WTC11 (cell line): ENCODE data around the gene TNN. TPM values are rescaled to one million over a fixed set of nuclear protein-coding genes. Genes with fewer than 3 reads are reported as not detected.

Source experiments
- ATAC-seq: fragments of 200-7000 bp; cut with Tn5 transposase; 2 replicates; pipeline ENCODE4 v1.10.0; 2021; ENCODE audit warnings: mild to moderate bottlenecking, moderate library complexity
- CTCF ChIA-PET: fragments of 300-600 bp; sonication (Branson Sonifier 250); formaldehyde crosslinking; loops from one replicate; lab custom pipeline; 2021; ENCODE audit warnings: antibody characterized with exemption; lab: Charles Lee
- POLR2A ChIA-PET: fragments of 350-600 bp; sonication (Branson Sonifier 250); formaldehyde crosslinking; loops from one replicate; lab custom pipeline; 2021; ENCODE audit warnings: antibody characterized with exemption; lab: Charles Lee
- DNase-seq: peaks from one replicate; pipeline ENCODE4 v3.0.0; 2021; ENCODE audit warnings: low spot score
- H3K27ac Mint-ChIP-seq: 2 replicates; pipeline ENCODE4 v1.8.0; 2021; ENCODE audit warnings: mixed read lengths
- H3K27me3 Mint-ChIP-seq: 2 replicates; pipeline ENCODE4 v1.8.0; 2021; ENCODE audit warnings: low read depth, mild to moderate bottlenecking, moderate library complexity, mixed read lengths
- H3K36me3 Mint-ChIP-seq: 2 replicates; pipeline ENCODE4 v1.8.0; 2021; ENCODE audit warnings: mixed read lengths
- H3K4me1 Mint-ChIP-seq: 2 replicates; pipeline ENCODE4 v1.8.0; 2022; ENCODE audit warnings: mixed read lengths
- H3K4me3 Mint-ChIP-seq: 2 replicates; pipeline ENCODE4 v1.8.0; 2021; ENCODE audit warnings: mild to moderate bottlenecking, moderate library complexity, mixed read lengths
- H3K9me3 Mint-ChIP-seq: 2 replicates; pipeline ENCODE4 v1.8.0; 2021; ENCODE audit warnings: mixed read lengths
- ELF4 ChIP-seq: sonication (generic); formaldehyde crosslinking; IDR thresholded peaks from 2 replicates; pipeline ENCODE4 v1.8.1; 2022; ENCODE audit warnings: low read depth, mild to moderate bottlenecking, moderate library complexity, missing genetic modification reagents
- EMX1 ChIP-seq: fragments of 250-450 bp; sonication (Bioruptor Pico); IDR thresholded peaks from 2 replicates; pipeline ENCODE4 v1.8.0; 2021; ENCODE audit warnings: mild to moderate bottlenecking
- FOXK1 ChIP-seq: sonication (generic); formaldehyde crosslinking; IDR thresholded peaks from 2 replicates; pipeline ENCODE4 v1.8.0; 2022; ENCODE audit warnings: mild to moderate bottlenecking, moderate library complexity, missing genetic modification reagents
- FOXP4 ChIP-seq: sonication (generic); formaldehyde crosslinking; IDR thresholded peaks from 2 replicates; pipeline ENCODE4 v1.8.0; 2022; ENCODE audit warnings: mild to moderate bottlenecking, missing genetic modification reagents
- GABPB1 ChIP-seq: sonication (generic); formaldehyde crosslinking; IDR thresholded peaks from 2 replicates; pipeline ENCODE4 v1.8.1; 2023; ENCODE audit warnings: mild to moderate bottlenecking, missing genetic modification reagents
- GRHL2 ChIP-seq: fragments of 250-450 bp; sonication (Bioruptor Pico); IDR thresholded peaks from 2 replicates; pipeline ENCODE4 v1.8.0; 2022; ENCODE audit warnings: mild to moderate bottlenecking, moderate library complexity; ENCODE audit not compliant: insufficient replicate concordance, severe bottlenecking
- HMGXB4 ChIP-seq: sonication (generic); formaldehyde crosslinking; IDR thresholded peaks from 2 replicates; pipeline ENCODE4 v1.8.1; 2023; ENCODE audit warnings: mild to moderate bottlenecking, moderate library complexity, missing genetic modification reagents
- IRF1 ChIP-seq: sonication (generic); formaldehyde crosslinking; IDR thresholded peaks from 2 replicates; pipeline ENCODE4 v1.8.0; 2023; ENCODE audit warnings: missing genetic modification reagents
- SP1 ChIP-seq: sonication (generic); formaldehyde crosslinking; conservative IDR thresholded peaks from 2 replicates; pipeline ENCODE4 v1.8.1; 2022; ENCODE audit warnings: missing genetic modification reagents
- USF1 ChIP-seq: sonication (generic); formaldehyde crosslinking; IDR thresholded peaks from 2 replicates; pipeline ENCODE4 v1.8.0; 2022; ENCODE audit warnings: mild to moderate bottlenecking, missing genetic modification reagents
- ZNF232 ChIP-seq: sonication (generic); formaldehyde crosslinking; IDR thresholded peaks from 2 replicates; pipeline ENCODE4 v1.8.0; 2022; ENCODE audit warnings: mild to moderate bottlenecking, missing genetic modification reagents
- ZNF263 ChIP-seq: sonication (generic); formaldehyde crosslinking; IDR thresholded peaks from 2 replicates; pipeline ENCODE4 v1.8.1; 2022; ENCODE audit warnings: low read depth, mild to moderate bottlenecking, moderate library complexity, missing genetic modification reagents
- ZNF425 ChIP-seq: fragments of 250-450 bp; sonication (Bioruptor Pico); conservative IDR thresholded peaks from 2 replicates; pipeline ENCODE4 v1.9.0; 2021; ENCODE audit warnings: mild to moderate bottlenecking
- ZNF512 ChIP-seq: sonication (generic); formaldehyde crosslinking; IDR thresholded peaks from 2 replicates; pipeline ENCODE4 v1.8.1; 2022; ENCODE audit warnings: missing genetic modification reagents, borderline replicate concordance
- ZNF532 ChIP-seq: fragments of 250-450 bp; sonication (Bioruptor Pico); IDR thresholded peaks from 2 replicates; pipeline ENCODE4 v1.9.0; 2021; ENCODE audit warnings: mild to moderate bottlenecking, borderline replicate concordance
- total RNA-seq: library from RNA; stranded (reverse); gene quantifications from 3 replicates; pipeline ENCODE4 v1.2.3, GENCODE V29; 2021

Gene TNN
- total RNA-seq, 1 experiment from 2014 or later, result 0.44 TPM

GRCh38 chr1:175178456-175178855 lies 110.8 kb downstream of the TNN start:
- Mint-ChIP-seq H3K36me3 (peaks cover 4% of the 10 kb centered on the region; the same call in 1 of the 2 replicates), H3K27ac (no peak overlapping the region), H3K9me3 (no peaks in the 10 kb centered on the region), H3K27me3 (no peaks in the 10 kb centered on the region), H3K4me1 (peaks cover 21% of the 10 kb centered on the region), H3K4me3 (no peak overlapping the region)
- ATAC-seq, result no peak
- no peak for TF ChIP-seq FOXP4 (CRISPR knock-in tag)
- no peak for DNase-seq
- CTCF ChIA-PET, result interaction anchor here (0.7 to 1.9 kb wide), 4 partner anchors 23 to 211 kb away, joined by 3 to 7 read pairs (median 4); no protein-coding TSS in a partner anchor
- POLR2A ChIA-PET, result no interaction called here

- ChIA-PET CTCF (interaction anchor here (1.4 to 2.4 kb wide), 3 partner anchors 17 to 33 kb away, joined by 4 to 7 read pairs (median 6); no protein-coding TSS in a partner anchor), POLR2A (interaction anchor here (1.5 kb wide), 1 partner anchor 12 kb away, joined by 3 read pairs; no protein-coding TSS in a partner anchor)
- H3K4me1 Mint-ChIP-seq, result peaks cover 29% of the 10 kb centered on the region
- no peak overlapping the region for H3K27ac Mint-ChIP-seq
- no peaks in the 10 kb centered on the region for H3K9me3 Mint-ChIP-seq
- H3K27me3 Mint-ChIP-seq, result no peaks in the 10 kb centered on the region
- DNase-seq (no peak), ATAC-seq (no peak)
- no peak for TF ChIP-seq ELF4 (CRISPR knock-in tag)
- TF ChIP-seq SP1 (CRISPR knock-in tag), result no peak
- TF ChIP-seq ZNF232 (CRISPR knock-in tag), result no peak
- no peak overlapping the region for H3K4me3 Mint-ChIP-seq
- 0 out of 2 replicates have a peak, but pooled peaks cover under 1% of the 10 kb centered on the region for H3K36me3 Mint-ChIP-seq
Measured at GRCh38 chr1:175179837-175180590, 112.4 kb downstream of the TNN start.

GRCh38 chr1:175182201-175182746 lies 114.6 kb downstream of the TNN start:
- Mint-ChIP-seq H3K4me1 (peaks cover 29% of the 10 kb centered on the region), H3K27me3 (no peaks in the 10 kb centered on the region), H3K27ac (no peak overlapping the region), H3K36me3 (no peaks in the 10 kb centered on the region), H3K4me3 (no peak overlapping the region), H3K9me3 (no peaks in the 10 kb centered on the region)
- DNase-seq (no peak), ATAC-seq (no peak)
- ChIA-PET CTCF (interaction anchor here (0.8 to 2.0 kb wide), 4 partner anchors 27 to 137 kb away, joined by 3 to 11 read pairs (median 4); no protein-coding TSS in a partner anchor), POLR2A (no interaction called here)
- TF ChIP-seq GRHL2 (CRISPR knock-in tag) (no peak), FOXK1 (no peak), ZNF532 (CRISPR knock-in tag) (no peak), ZNF512 (CRISPR knock-in tag) (no peak), HMGXB4 (CRISPR knock-in tag) (no peak), GABPB1 (no peak), ZNF425 (CRISPR knock-in tag) (no peak), EMX1 (CRISPR knock-in tag) (no peak), IRF1 (no peak), ZNF263 (no peak), USF1 (CRISPR knock-in tag) (no peak)
